Measurements from ENCODE around the gene ATP8B4. TPM values are rescaled to one million over a fixed set of nuclear protein-coding genes. Genes with fewer than 3 reads are reported as not detected.

ATP8B4 gene
- total RNA-seq, 1 donor from 2014 or later: 9.4 TPM

DNA sequence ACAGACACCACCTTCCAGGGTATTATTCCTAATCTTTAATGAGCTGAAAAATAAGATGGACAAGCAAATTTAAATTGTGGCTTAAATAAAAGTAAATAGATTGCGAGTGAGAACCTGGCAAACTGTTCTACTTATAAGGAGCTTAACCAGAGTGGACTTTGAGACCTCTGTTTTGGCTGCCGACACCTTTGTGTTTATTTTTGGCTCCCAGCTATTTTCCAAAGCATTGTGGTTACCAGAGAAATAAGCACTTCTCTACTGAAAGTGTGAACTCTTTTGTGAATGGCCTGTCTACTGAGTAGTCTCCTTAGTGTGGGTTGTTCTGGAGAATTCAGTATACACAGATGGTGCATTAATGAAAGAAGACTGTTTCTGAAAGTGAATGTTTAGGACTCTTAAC lies 109.4 kb downstream of the ATP8B4 start:
- no peak for ATAC-seq
- intact Hi-C loops (cut with DNase I): no loop called here
- H3K36me3 ChIP-seq: no peaks in the 10 kb centered on the region
- DNase-seq: no peak
- no peaks in the 10 kb centered on the region for H3K27me3 ChIP-seq
- H3K4me3 ChIP-seq: no peak overlapping the region
- H3K4me1 ChIP-seq: no peaks in the 10 kb centered on the region
- H3K9me3 ChIP-seq: no peaks in the 10 kb centered on the region
- TF ChIP-seq CTCF (IDR thresholded peaks at IDR 0.05): no peak
- H3K27ac ChIP-seq: no peak overlapping the region

- no peaks in the 10 kb centered on the region for H3K36me3 ChIP-seq
- ATAC-seq (peak; percentile 100), DNase-seq (peak; percentile 87)
- TF ChIP-seq CTCF (IDR thresholded peaks at IDR 0.05): peak; percentile 63
- H3K27me3 ChIP-seq: no peaks in the 10 kb centered on the region
- H3K9me3 ChIP-seq: no peaks in the 10 kb centered on the region
- no peak overlapping the region for H3K27ac ChIP-seq
- H3K4me3 ChIP-seq: no peak overlapping the region
- H3K4me1 ChIP-seq: peaks cover 4% of the 10 kb centered on the region
- intact Hi-C loops (cut with DNase I): no loop called here
Observed at GRCh38 chr15:50003786-50004334, 115.2 kb downstream of the ATP8B4 start.

GRCh38 chr15:49991587-49991986 lies 127.4 kb downstream of the ATP8B4 start:
- H3K27me3 ChIP-seq: no peaks in the 10 kb centered on the region
- intact Hi-C loops (cut with DNase I): no loop called here
- no peaks in the 10 kb centered on the region for H3K9me3 ChIP-seq
- no peaks in the 10 kb centered on the region for H3K36me3 ChIP-seq
- ATAC-seq (no peak), DNase-seq (no peak)
- H3K4me1 ChIP-seq: no peaks in the 10 kb centered on the region
- H3K27ac ChIP-seq: no peak overlapping the region
- no peak overlapping the region for H3K4me3 ChIP-seq
- no peak for TF ChIP-seq CTCF (IDR thresholded peaks at IDR 0.05)

DNA sequence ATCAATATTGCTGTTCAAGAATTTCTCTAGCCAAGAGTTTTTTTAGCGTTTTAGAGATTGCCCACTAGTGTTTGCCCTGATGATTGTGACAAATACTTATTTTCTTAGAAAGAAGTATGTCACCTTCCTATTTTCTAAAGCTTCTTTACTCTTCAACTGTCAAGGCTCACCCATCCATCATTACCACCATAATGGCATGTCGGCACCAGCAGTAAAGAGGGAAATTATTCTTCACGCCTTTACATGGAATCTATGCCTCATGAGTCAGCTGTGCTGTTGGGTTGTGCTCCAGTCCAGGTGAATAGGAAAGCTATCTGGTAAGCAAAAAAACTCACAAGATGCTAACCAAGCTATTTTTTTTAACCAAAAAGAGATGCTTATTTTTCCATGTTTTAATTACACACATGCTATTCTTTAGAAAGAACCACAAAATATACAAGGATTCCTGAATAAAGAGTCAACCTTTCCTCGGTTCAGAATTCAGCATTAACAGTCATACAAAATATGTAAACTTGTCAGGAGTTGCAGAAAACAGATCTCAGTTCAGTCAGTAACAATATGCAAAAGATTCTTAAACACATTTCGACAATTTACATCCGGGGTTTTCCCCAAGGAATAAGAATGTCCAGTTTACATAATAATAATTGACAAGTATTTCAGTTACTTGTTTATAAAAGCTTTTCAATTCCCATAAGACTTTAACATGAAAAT lies 128.0 kb downstream of the ATP8B4 start:
- no peaks in the 10 kb centered on the region for H3K4me1 ChIP-seq
- no peaks in the 10 kb centered on the region for H3K36me3 ChIP-seq
- H3K27ac ChIP-seq: no peak overlapping the region
- H3K4me3 ChIP-seq: no peak overlapping the region
- TF ChIP-seq CTCF (IDR thresholded peaks at IDR 0.05): no peak
- DNase-seq (no peak), ATAC-seq (no peak)
- H3K27me3 ChIP-seq: no peaks in the 10 kb centered on the region
- intact Hi-C loops (cut with DNase I): no loop called here
- no peaks in the 10 kb centered on the region for H3K9me3 ChIP-seq

DNA sequence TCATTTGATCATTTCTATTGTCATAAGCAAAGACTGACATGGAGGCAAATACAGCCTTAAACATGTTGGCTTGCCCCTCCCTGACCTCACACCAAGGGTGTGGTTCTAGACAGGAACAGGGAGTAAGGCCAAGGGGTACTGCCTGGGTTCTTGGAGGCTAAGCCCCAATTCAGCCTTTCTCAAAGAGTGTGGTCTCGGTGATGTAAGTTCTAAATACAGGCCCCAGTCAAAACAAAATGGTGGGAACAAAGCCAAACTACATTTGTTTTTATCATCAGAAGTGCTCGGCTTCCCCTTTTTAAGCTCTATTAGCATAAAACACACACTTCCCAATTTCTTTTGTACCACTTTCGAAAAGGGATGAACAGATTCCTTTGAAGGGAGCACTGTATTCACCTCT lies 129.5 kb downstream of the ATP8B4 start:
- TF ChIP-seq CTCF (IDR thresholded peaks at IDR 0.05): no peak
- H3K9me3 ChIP-seq: no peaks in the 10 kb centered on the region
- DNase-seq (no peak), ATAC-seq (peak; percentile 54)
- H3K4me3 ChIP-seq: no peak overlapping the region
- no peaks in the 10 kb centered on the region for H3K27me3 ChIP-seq
- H3K36me3 ChIP-seq: no peaks in the 10 kb centered on the region
- no peak overlapping the region for H3K27ac ChIP-seq
- H3K4me1 ChIP-seq: no peaks in the 10 kb centered on the region
- intact Hi-C loops (cut with DNase I): no loop called here

All from upper lobe of right lung (tissue), 1 donor.